ENCODE results near the gene DDX27. TPM values are rescaled to one million over a fixed set of nuclear protein-coding genes. Genes with fewer than 3 reads are reported as not detected.

Gene DDX27
- total RNA-seq, 1 donor from 2014 or later, result 37.9 TPM

GRCh38 chr20:49256261-49256660 is 37.0 kb downstream of the DDX27 start:
- TF ChIP-seq CTCF (IDR thresholded peaks at IDR 0.05; ENCODE audit: unreplicated experiment), result no peak
- Mint-ChIP-seq H3K27me3 (ENCODE audit: low read depth) (no peaks in the 10 kb centered on the region), H3K27ac (no peak overlapping the region), H3K9me3 (no peaks in the 10 kb centered on the region), H3K4me1 (no peaks in the 10 kb centered on the region), H3K4me3 (no peak overlapping the region), H3K36me3 (peaks cover 50% of the 10 kb centered on the region)
- DNase-seq (ENCODE audit: low spot score in 2 of 2, unreplicated experiment in 2 of 2), result no peak

GRCh38 chr20:49259284-49259683 is 40.1 kb downstream of the DDX27 start:
- Mint-ChIP-seq H3K4me1 (no peaks in the 10 kb centered on the region), H3K9me3 (no peaks in the 10 kb centered on the region), H3K27me3 (ENCODE audit: low read depth) (no peaks in the 10 kb centered on the region), H3K4me3 (no peak overlapping the region), H3K27ac (no peak overlapping the region), H3K36me3 (peaks cover 44% of the 10 kb centered on the region)
- no peak for TF ChIP-seq CTCF (IDR thresholded peaks at IDR 0.05; ENCODE audit: unreplicated experiment)
- no peak for DNase-seq (ENCODE audit: low spot score in 2 of 2, unreplicated experiment in 2 of 2)

DNA sequence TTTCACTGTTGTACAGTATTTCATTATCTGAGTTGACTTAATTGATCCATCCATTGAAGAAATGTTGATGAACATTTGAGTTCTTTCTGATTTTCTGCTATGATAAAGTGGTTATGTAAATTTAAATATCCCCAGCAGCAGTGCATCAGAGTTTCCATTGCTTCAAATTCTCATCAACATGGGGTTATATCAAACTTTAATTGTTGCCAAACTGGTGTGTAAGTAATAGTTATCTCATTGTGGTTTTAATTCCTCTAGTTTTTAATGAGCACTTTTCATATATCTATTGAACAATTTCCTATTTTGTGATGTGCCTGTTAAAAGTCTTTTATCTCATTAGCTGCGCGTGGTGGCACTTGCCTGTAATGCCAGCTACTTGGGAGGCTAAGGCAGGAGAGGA is 40.6 kb downstream of the DDX27 start:
- Mint-ChIP-seq H3K9me3 (no peaks in the 10 kb centered on the region), H3K36me3 (peaks cover 43% of the 10 kb centered on the region), H3K27me3 (ENCODE audit: low read depth) (no peaks in the 10 kb centered on the region), H3K4me3 (no peak overlapping the region), H3K27ac (no peak overlapping the region), H3K4me1 (no peaks in the 10 kb centered on the region)
- TF ChIP-seq CTCF (IDR thresholded peaks at IDR 0.05; ENCODE audit: unreplicated experiment), result no peak
- DNase-seq (ENCODE audit: low spot score in 2 of 2, unreplicated experiment in 2 of 2), result no peak

- Mint-ChIP-seq H3K4me1 (no peaks in the 10 kb centered on the region), H3K4me3 (no peak overlapping the region), H3K27ac (no peak overlapping the region), H3K9me3 (no peaks in the 10 kb centered on the region), H3K27me3 (ENCODE audit: low read depth) (no peaks in the 10 kb centered on the region), H3K36me3 (peaks cover 46% of the 10 kb centered on the region)
- DNase-seq (ENCODE audit: low spot score in 2 of 2, unreplicated experiment in 2 of 2), result no peak
- no peak for TF ChIP-seq CTCF (IDR thresholded peaks at IDR 0.05; ENCODE audit: unreplicated experiment)
Measured at GRCh38 chr20:49260218-49260617, 41.0 kb downstream of the DDX27 start.

DNA sequence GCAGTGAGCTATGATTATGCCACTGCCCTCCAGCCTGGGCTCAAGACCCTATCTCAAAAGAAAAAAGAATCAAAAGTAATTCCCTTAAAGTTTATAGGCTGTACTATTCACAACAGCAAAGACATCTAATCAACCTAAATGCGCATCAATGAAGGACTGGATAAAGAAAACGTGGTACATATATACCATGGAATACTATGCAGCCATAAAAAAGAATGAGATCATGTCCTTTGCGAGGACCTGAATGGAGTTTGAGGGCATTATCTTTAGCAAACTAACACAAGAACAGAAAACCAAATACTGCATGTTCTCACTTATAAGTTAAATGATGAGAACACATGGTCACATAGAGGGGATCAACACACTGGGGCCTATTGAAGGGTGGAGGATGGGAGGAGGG is 42.0 kb downstream of the DDX27 start:
- Mint-ChIP-seq H3K9me3 (no peaks in the 10 kb centered on the region), H3K36me3 (peaks cover 38% of the 10 kb centered on the region), H3K27ac (no peak overlapping the region), H3K4me3 (no peak overlapping the region), H3K4me1 (no peaks in the 10 kb centered on the region), H3K27me3 (ENCODE audit: low read depth) (no peaks in the 10 kb centered on the region)
- no peak for TF ChIP-seq CTCF (IDR thresholded peaks at IDR 0.05; ENCODE audit: unreplicated experiment)
- DNase-seq (ENCODE audit: low spot score in 2 of 2, unreplicated experiment in 2 of 2), result no peak

DNA sequence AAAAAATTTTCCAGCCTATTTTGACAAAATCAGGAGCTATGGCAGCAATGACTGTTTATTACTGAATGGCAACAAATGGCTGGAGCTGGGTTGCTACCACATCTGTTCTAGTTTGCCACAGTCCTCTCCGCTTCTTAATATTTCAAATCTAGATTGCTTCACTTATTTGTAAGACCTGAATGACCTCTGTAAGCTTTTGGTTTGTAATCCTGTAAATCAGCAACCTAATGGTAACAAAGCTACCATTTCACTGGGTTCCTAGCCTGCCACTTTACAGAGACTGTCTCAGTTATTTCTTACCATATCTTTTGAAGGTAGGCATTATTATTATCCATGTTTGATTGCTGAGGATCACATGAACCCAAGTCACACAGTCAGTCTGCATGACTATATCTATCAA is 43.2 kb downstream of the DDX27 start:
- no peaks in the 10 kb centered on the region for H3K9me3 Mint-ChIP-seq
- H3K27ac Mint-ChIP-seq, result no peak overlapping the region
- no peaks in the 10 kb centered on the region for H3K27me3 Mint-ChIP-seq (ENCODE audit: low read depth)
- no peak for TF ChIP-seq CTCF (IDR thresholded peaks at IDR 0.05; ENCODE audit: unreplicated experiment)
- DNase-seq (ENCODE audit: low spot score in 2 of 2, unreplicated experiment in 2 of 2), result no peak
- H3K4me1 Mint-ChIP-seq, result peaks cover 1% of the 10 kb centered on the region
- peaks cover 29% of the 10 kb centered on the region for H3K36me3 Mint-ChIP-seq
- no peak overlapping the region for H3K4me3 Mint-ChIP-seq

Measured in mesothelial cell of epicardium (in vitro differentiated cells).